GM18520 (cell line): ENCODE measurements around the gene MT3.

Experiments used
- ATAC-seq: cut with Tn5 transposase; IDR thresholded peaks from one replicate; pipeline ENCODE4 v1.9.1; 2021; ENCODE audit not compliant: unreplicated experiment

Gene MT3

GRCh38 chr16:56628486-56629350 is 39.4 kb downstream of the MT3 start:
- no peak for ATAC-seq

GRCh38 chr16:56629531-56629930 is 40.2 kb downstream of the MT3 start:
- no peak for ATAC-seq

- peak; percentile 74 for ATAC-seq
Measured at GRCh38 chr16:56630134-56630533, 40.8 kb downstream of the MT3 start.

- ATAC-seq: no peak
Measured at GRCh38 chr16:56631197-56631596, 41.9 kb downstream of the MT3 start.

- ATAC-seq: no peak
Measured at GRCh38 chr16:56631832-56632155, 42.5 kb downstream of the MT3 start.

- no peak for ATAC-seq
Measured at GRCh38 chr16:56632156-56632847, 43.0 kb downstream of the MT3 start, which contains the start of gene MT1M. TSS of gene MT1M (plus strand) at chr16:56632659. CDS start at chr16:56632732, 73 bp downstream.

- ATAC-seq: no peak
Measured at GRCh38 chr16:56632848-56633365, 43.6 kb downstream of the MT3 start.

GRCh38 chr16:56633535-56633934 is 44.2 kb downstream of the MT3 start:
- no peak for ATAC-seq

- no peak for ATAC-seq
Measured at GRCh38 chr16:56634715-56635440, 45.5 kb downstream of the MT3 start.

- no peak for ATAC-seq
Measured at GRCh38 chr16:56635441-56635967, 46.2 kb downstream of the MT3 start.

- ATAC-seq: no peak
Measured at GRCh38 chr16:56636616-56637413, 47.5 kb downstream of the MT3 start.

- no peak for ATAC-seq
Measured at GRCh38 chr16:56637814-56638750, 48.8 kb downstream of the MT3 start, which contains the start of gene MT1A. TSS of gene MT1A (plus strand) at chr16:56638666. CDS start at chr16:56638739, 73 bp downstream.

GRCh38 chr16:56639045-56639444 is 49.7 kb downstream of the MT3 start:
- no peak for ATAC-seq

- ATAC-seq: no peak
Measured at GRCh38 chr16:56640076-56640475, 50.7 kb downstream of the MT3 start.
